Measurements from ENCODE around the gene UPK1A. TPM values are rescaled to one million over a fixed set of nuclear protein-coding genes. Genes with fewer than 3 reads are reported as not detected.
"Not testable (repeated sequence)": the region's sequence is repeated elsewhere in the genome, so short reads cannot be mapped to it uniquely, and the experiment has no call there.

Gene UPK1A
- total RNA-seq, 1 experiment from 2014 or later = 1.6 TPM

DNA sequence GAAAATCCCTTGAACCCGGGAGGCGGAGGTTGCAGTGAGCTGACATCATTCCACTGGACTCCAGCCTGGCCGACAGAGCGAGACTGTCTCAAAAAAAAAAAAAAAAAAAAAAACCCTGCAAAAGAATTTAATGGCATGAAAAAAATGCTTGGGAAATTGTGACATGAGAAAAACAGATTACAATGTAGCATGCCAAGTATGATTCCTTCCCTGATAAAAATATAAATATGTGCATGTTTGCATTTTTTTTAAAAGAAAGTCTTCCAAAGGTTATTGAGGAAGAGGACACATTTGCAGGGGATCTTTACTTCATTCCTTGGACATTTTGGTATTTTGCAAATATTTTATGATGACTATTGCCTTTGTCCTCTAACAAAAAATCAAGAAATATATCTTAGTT lies 23.5 kb downstream of the UPK1A start:
- Mint-ChIP-seq H3K27me3 (ENCODE audit: low read depth) (peaks cover 3% of the 10 kb centered on the region), H3K4me1 (no peaks in the 10 kb centered on the region; the same call in 1 of the 2 replicates), H3K4me3 (no peak overlapping the region), H3K9me3 (no peaks in the 10 kb centered on the region; the same call in 1 of the 2 replicates), H3K27ac (no peak overlapping the region), H3K36me3 (no peaks in the 10 kb centered on the region)
- CTCF ChIA-PET = no interaction called here
- POLR2A ChIA-PET = interaction anchor here (2.2 kb wide), 1 partner anchor 13 kb away, joined by 4 read pairs; no protein-coding TSS in a partner anchor
- ATAC-seq (no peak), DNase-seq (ENCODE audit: low spot score) (no peak)
- TF ChIP-seq ZNF671 (CRISPR knock-in tag; IDR thresholded peaks at IDR 0.05) (no peak), MYBL2 (CRISPR knock-in tag; IDR thresholded peaks at IDR 0.05) (no peak), ZNF232 (CRISPR knock-in tag; IDR thresholded peaks at IDR 0.05) (no peak), FOXJ3 (CRISPR knock-in tag; IDR thresholded peaks at IDR 0.05; ENCODE audit: borderline replicate concordance) (no peak), TEAD4 (CRISPR knock-in tag; IDR thresholded peaks at IDR 0.05) (no peak), ZNF121 (CRISPR knock-in tag; IDR thresholded peaks at IDR 0.05) (no peak), NFATC4 (CRISPR knock-in tag; IDR thresholded peaks at IDR 0.05) (no peak), CREM (CRISPR knock-in tag; IDR thresholded peaks at IDR 0.05) (no peak), SMAD3 (CRISPR knock-in tag; IDR thresholded peaks at IDR 0.05; ENCODE audit: borderline replicate concordance) (no peak), ETV6 (CRISPR knock-in tag; IDR thresholded peaks at IDR 0.05) (no peak), ZBTB21 (CRISPR knock-in tag; IDR thresholded peaks at IDR 0.05; ENCODE audit: borderline replicate concordance) (no peak), NFYB (CRISPR knock-in tag; conservative IDR thresholded peaks at IDR 0.05; ENCODE audit: low read depth) (no peak)
- TF ChIP-seq, protein P1, sequence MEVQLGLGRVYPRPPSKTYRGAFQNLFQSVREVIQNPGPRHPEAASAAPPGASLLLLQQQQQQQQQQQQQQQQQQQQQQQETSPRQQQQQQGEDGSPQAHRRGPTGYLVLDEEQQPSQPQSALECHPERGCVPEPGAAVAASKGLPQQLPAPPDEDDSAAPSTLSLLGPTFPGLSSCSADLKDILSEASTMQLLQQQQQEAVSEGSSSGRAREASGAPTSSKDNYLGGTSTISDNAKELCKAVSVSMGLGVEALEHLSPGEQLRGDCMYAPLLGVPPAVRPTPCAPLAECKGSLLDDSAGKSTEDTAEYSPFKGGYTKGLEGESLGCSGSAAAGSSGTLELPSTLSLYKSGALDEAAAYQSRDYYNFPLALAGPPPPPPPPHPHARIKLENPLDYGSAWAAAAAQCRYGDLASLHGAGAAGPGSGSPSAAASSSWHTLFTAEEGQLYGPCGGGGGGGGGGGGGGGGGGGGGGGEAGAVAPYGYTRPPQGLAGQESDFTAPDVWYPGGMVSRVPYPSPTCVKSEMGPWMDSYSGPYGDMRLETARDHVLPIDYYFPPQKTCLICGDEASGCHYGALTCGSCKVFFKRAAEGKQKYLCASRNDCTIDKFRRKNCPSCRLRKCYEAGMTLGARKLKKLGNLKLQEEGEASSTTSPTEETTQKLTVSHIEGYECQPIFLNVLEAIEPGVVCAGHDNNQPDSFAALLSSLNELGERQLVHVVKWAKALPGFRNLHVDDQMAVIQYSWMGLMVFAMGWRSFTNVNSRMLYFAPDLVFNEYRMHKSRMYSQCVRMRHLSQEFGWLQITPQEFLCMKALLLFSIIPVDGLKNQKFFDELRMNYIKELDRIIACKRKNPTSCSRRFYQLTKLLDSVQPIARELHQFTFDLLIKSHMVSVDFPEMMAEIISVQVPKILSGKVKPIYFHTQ (CRISPR knock-in tag; IDR thresholded peaks at IDR 0.05) = no peak
- TF ChIP-seq, protein P2, sequence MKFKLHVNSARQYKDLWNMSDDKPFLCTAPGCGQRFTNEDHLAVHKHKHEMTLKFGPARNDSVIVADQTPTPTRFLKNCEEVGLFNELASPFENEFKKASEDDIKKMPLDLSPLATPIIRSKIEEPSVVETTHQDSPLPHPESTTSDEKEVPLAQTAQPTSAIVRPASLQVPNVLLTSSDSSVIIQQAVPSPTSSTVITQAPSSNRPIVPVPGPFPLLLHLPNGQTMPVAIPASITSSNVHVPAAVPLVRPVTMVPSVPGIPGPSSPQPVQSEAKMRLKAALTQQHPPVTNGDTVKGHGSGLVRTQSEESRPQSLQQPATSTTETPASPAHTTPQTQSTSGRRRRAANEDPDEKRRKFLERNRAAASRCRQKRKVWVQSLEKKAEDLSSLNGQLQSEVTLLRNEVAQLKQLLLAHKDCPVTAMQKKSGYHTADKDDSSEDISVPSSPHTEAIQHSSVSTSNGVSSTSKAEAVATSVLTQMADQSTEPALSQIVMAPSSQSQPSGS (CRISPR knock-in tag; IDR thresholded peaks at IDR 0.05; ENCODE audit: borderline replicate concordance, low read depth) = no peak
- TF ChIP-seq, protein P3, sequence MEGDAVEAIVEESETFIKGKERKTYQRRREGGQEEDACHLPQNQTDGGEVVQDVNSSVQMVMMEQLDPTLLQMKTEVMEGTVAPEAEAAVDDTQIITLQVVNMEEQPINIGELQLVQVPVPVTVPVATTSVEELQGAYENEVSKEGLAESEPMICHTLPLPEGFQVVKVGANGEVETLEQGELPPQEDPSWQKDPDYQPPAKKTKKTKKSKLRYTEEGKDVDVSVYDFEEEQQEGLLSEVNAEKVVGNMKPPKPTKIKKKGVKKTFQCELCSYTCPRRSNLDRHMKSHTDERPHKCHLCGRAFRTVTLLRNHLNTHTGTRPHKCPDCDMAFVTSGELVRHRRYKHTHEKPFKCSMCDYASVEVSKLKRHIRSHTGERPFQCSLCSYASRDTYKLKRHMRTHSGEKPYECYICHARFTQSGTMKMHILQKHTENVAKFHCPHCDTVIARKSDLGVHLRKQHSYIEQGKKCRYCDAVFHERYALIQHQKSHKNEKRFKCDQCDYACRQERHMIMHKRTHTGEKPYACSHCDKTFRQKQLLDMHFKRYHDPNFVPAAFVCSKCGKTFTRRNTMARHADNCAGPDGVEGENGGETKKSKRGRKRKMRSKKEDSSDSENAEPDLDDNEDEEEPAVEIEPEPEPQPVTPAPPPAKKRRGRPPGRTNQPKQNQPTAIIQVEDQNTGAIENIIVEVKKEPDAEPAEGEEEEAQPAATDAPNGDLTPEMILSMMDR (IDR thresholded peaks at IDR 0.05) = no peak

DNA sequence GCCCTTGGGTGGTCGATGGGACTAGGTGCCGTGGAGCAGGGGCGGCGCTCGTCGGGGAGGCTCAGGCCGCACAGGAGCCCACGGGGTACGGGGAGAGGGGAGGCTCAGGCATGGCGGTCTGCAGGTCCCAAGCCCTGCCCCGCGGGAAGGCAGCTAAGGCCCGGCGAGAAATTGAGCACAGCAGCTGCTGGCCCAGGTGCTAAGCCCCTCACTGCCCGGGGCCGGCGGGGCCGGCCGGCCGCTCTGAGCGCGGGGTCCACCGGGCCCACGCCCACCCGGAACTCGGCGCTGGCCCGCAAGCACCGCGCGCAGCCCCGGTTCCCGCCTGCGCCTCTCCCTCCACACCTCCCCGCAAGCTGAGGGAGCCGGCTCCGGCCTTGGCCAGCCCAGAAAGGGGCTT lies 24.8 kb downstream of the UPK1A start:
- H3K36me3 Mint-ChIP-seq; H3K4me3 Mint-ChIP-seq; DNase-seq (ENCODE audit: low spot score); H3K27ac Mint-ChIP-seq; H3K9me3 Mint-ChIP-seq; H3K4me1 Mint-ChIP-seq; CTCF ChIA-PET; H3K27me3 Mint-ChIP-seq (ENCODE audit: low read depth); ATAC-seq: not testable (repeated sequence)
- POLR2A ChIA-PET = interaction anchor here (2.2 kb wide), 1 partner anchor 12 kb away, joined by 4 read pairs; no protein-coding TSS in a partner anchor

DNA sequence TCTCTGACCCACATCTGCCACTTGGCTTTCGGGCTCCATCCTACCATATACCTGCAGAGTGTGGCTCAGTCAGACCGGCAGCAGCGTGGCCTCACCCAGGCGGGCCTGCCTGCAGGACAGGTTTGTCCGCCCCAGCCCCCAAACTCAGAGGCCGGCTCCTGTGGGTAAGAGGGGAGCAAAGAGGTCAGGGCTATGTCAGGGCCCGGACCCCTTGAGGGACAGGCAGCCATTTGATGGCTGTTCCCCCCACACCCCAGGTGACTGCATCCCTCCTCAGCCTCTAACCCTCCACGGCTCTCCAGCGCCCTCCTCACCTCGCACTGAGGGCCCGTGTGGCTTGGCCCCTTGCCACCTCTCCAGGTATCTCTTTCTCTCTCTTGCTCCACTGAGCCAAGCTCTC lies 25.7 kb downstream of the UPK1A start:
- Mint-ChIP-seq H3K4me3 (no peak overlapping the region), H3K36me3 (no peaks in the 10 kb centered on the region), H3K27ac (no peak overlapping the region), H3K4me1 (no peaks in the 10 kb centered on the region; the same call in 1 of the 2 replicates), H3K27me3 (ENCODE audit: low read depth) (peaks cover 3% of the 10 kb centered on the region), H3K9me3 (peaks cover 4% of the 10 kb centered on the region; the same call in 1 of the 2 replicates)
- ATAC-seq (no peak), DNase-seq (ENCODE audit: low spot score) (no peak)
- no peak for TF ChIP-seq ZNF423 (CRISPR knock-in tag; IDR thresholded peaks at IDR 0.05)
- TF ChIP-seq FOXK1 (CRISPR knock-in tag; IDR thresholded peaks at IDR 0.05) = no peak
- TF ChIP-seq, protein P4, sequence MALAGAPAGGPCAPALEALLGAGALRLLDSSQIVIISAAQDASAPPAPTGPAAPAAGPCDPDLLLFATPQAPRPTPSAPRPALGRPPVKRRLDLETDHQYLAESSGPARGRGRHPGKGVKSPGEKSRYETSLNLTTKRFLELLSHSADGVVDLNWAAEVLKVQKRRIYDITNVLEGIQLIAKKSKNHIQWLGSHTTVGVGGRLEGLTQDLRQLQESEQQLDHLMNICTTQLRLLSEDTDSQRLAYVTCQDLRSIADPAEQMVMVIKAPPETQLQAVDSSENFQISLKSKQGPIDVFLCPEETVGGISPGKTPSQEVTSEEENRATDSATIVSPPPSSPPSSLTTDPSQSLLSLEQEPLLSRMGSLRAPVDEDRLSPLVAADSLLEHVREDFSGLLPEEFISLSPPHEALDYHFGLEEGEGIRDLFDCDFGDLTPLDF (CRISPR knock-in tag; IDR thresholded peaks at IDR 0.05) = no peak
- no peak for TF ChIP-seq EMX1 (CRISPR knock-in tag; IDR thresholded peaks at IDR 0.05)
- TF ChIP-seq KAT7 (CRISPR knock-in tag; IDR thresholded peaks at IDR 0.05; ENCODE audit: borderline replicate concordance) = no peak
- no peak for TF ChIP-seq JAZF1 (CRISPR knock-in tag; IDR thresholded peaks at IDR 0.05)
- no peak for TF ChIP-seq NFYB (CRISPR knock-in tag; conservative IDR thresholded peaks at IDR 0.05; ENCODE audit: low read depth)
- TF ChIP-seq ZNF317 (CRISPR knock-in tag; IDR thresholded peaks at IDR 0.05; ENCODE audit: borderline replicate concordance, low read depth) = no peak
- TF ChIP-seq ZNF671 (CRISPR knock-in tag; IDR thresholded peaks at IDR 0.05) = no peak
- CTCF ChIA-PET = interaction anchor here (0.6 to 3.5 kb wide), 9 partner anchors 10 to 358 kb away, joined by 3 to 16 read pairs (median 7); partner anchors contain the start of gene HAUS5
- POLR2A ChIA-PET = interaction anchor here (0.6 to 2.2 kb wide), 2 partner anchors 11 to 53 kb away, joined by 4 to 5 read pairs; no protein-coding TSS in a partner anchor
